ENCODE data around the gene PHOSPHO1. TPM values are rescaled to one million over a fixed set of nuclear protein-coding genes. Genes with fewer than 3 reads are reported as not detected.
A peak's percentile ranks its signal among the peaks of the same experiment; 100 is the strongest.
"Not testable (repeated sequence)": the region's sequence is repeated elsewhere in the genome, so short reads cannot be mapped to it uniquely, and the experiment has no call there.

PHOSPHO1 gene, protein sequence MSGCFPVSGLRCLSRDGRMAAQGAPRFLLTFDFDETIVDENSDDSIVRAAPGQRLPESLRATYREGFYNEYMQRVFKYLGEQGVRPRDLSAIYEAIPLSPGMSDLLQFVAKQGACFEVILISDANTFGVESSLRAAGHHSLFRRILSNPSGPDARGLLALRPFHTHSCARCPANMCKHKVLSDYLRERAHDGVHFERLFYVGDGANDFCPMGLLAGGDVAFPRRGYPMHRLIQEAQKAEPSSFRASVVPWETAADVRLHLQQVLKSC
- 1.3 TPM for polyA plus RNA-seq (ENCODE audit: insufficient read length)
- long read RNA-seq, donor 1: 0 reads
- long read RNA-seq, donor 2: 0 reads
- long read RNA-seq, donor 3, partial matches to known transcripts: 0 of 1 reads
- long read RNA-seq, donor 3, other reads (novel, unspliced or antisense): 0 of 1 reads
- long read RNA-seq, donor 4: 0 reads
- long read RNA-seq, donor 5: 0 reads
- long read RNA-seq, donor 6, partial matches to known transcripts: 0 of 1 reads
- long read RNA-seq, donor 6, other reads (novel, unspliced or antisense): 0 of 1 reads
- long read RNA-seq, donor 7: 0 reads
- long read RNA-seq, donor 8: 0 reads

DNA sequence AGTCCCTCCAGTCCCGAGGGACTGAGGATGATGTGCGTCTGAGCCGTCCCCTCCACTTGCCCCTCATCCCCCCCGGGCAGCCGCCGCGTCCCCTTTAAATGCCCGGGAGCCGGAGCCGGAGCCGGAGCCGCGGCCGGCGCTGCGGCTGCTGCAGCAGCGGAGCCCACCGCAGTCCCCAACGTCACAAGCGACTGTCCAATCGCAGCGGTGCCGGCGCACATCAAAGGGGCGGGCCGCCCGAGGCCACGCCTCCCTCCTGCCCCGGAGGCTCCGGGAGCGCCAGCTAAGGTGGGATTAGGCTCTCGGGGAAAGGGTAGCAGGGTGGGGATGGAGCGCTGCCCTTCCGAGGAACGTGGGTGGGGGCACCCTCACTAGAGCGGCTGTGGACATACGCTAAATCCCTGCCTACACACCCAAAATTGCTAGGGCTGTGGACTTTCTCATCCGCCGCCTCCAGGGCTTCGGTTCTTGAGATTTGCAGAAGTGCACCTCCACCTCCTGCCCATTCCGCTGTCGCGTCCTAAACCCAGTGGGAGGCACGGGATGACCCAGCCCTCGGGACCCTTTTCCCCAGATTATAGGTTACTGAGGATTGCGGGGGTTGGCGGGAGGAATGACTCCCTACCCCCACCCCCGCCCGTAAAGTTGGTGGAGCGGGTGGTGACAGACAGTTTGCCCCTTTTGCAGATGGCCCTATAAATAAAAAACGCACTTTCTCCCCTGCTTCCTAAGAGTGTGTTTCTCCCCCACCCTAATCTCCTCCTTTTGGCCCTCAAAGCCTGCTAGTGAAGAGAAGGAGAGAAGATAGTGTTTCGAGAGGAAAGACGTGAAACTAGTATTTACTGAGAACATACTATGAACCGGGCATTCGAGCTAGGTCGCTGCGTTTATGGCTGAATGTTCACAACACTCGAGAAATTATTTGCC, at the start of gene PHOSPHO1:
Gene PHOSPHO1 (minus strand): TSS at position 152 of the 927 bp plus-strand sequence. CDS start 4,096 bp downstream, outside the sequence.
- peak; percentile 83 for DNase-seq

DNA sequence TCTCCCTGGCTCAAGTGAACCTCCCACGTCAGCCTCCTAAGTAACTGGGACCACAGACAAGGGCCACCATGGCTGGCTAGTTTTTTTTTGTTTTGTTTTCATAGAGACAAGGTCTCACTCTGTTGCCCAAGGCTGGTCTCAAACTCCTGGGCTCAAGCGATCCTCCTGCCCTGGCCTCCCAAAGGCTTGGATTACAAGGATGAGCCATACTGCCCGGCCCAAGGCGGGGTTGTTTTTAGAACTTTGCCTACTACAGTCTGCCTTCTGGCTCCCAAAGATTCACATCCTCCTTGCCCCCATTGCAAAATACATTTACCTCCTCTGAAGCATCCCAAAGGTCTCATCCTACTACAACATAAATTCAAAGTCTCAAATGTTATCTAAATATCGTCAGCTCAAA, 49.5 kb upstream of the PHOSPHO1 start:
- DNase-seq: no peak

DNA sequence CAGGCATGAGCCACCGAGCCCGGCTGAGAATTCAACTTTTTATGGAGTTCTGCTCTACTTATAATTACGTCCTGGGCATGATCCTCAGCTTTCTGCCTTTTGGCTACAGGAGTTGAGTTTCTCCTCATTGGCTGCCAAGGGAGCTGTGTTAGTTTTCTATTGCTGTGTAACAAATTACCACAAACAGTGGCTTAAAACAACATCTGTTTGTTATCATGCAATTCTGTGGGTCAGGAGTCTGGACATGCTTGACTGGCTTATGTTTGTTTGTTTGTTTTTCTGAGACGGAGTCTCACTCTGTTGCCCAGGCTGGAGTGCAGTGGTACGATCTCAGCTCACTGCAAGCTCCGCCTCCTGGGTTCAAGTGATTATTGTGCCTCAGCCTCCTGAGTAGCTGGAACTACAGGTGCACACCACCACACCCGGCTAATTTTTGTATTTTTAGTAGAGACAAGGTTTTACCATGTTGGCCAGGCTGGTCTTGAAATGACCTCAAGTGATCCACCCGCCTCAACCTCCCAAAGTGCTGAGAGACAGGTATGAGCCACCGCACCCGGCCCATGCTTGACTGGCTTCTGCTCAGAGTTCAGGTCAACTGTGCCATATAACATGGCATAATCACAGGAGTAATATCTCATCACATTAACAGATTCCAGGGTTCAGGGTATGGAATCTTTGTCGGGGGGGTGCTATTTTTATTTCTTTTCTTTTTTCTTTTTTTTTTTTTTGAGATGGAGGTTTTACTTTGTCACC, 48.9 kb upstream of the PHOSPHO1 start:
- not testable (repeated sequence) for DNase-seq

DNA sequence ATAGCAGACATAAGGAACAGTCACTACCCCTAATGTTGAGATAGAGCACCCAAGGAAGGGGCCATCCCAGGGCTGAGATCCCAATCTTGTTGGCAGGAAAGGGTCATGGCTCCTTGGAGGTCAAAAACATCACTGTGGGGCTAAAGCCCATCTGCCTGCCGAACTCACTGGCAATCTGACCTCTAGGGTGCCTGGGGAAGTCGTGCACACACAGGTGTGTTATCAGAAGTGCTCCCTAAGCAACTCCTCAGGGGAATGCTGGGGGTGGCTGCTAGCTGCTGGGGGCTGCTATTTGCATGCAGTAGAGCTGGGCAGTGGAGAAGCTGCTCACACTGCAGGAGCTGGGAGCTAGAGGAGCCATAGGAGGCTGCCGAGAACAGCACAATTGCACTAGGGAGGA, 47.5 kb upstream of the PHOSPHO1 start:
- no peak for DNase-seq

DNA sequence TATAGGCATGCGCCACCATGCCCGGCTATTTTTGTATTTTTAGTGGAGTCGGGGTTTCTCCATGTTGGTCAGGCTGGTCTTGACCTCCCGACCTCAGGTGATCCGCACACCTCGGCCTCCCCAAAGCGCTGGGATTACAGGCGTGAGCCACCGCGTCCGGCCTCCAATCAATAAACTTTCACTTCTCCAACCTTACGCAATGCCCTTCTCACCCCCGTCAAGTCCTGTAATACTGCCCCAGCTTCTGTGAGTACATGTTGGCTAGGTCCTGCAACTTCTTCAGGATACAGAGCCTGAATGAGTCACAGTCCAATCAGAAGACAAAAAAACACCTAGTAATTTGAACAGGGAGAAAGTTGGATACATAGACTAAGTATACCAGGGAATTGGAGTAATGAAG, 47.1 kb upstream of the PHOSPHO1 start:
- DNase-seq: no peak

DNA sequence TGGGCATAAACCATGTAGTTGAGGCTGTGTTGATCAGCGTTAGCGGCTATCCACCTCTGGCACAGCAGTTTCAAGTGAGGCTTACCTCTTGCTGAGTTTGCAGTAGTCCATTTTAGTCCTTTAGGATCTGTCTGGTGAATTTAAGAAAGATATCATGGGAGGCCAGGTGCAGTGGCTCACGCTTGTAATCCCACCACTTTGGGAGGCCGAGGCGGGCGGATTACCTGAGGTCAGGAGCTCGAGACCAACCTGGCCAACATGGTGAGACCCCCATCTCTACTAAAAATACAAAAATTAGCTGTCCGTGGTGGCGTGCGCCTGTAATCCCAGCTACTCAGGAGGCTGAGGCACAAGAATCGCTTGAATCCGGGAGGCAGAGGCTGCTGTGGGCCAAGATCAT, 45.4 kb upstream of the PHOSPHO1 start:
- not testable (repeated sequence) for DNase-seq

DNA sequence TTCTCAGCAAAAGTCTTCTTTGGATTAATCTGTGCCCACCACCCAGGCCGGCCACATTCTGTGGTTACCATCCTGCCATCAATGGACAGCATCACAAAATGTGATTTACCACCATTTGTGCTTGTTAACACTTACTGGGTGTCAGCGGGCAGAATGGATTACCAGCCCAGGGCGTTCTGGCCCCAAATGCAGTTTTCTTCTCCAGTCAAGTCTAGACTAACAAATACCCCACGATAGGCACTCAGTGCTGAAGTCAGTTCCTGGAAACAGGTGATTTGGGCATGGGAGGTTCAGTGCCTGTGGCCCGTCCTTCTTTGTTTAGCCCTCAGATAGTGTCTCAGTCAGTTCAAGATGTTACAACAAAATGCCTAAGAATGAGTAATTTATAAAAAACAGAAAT, 38.8 kb upstream of the PHOSPHO1 start:
- DNase-seq: no peak

DNA sequence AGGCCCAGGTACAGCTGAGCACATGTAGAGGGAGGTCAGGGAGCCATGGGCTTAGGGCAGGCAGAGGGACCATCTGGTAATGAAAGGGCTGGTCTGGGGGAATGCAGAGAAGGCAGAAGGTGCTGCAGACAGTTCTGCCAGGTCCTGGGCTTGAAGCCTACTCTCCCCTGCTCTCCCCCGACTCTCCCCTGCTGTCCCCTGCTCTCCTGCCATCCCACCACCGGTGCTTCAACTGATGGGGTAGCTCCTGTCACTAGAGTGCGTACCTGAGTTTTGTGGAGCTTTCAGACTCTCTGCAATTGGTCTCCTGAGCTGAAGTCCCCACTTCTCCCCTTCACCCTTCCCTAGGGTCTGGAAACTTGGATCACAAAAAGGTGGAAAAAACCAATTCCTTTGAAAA, 37.3 kb upstream of the PHOSPHO1 start:
- DNase-seq: no peak

DNA sequence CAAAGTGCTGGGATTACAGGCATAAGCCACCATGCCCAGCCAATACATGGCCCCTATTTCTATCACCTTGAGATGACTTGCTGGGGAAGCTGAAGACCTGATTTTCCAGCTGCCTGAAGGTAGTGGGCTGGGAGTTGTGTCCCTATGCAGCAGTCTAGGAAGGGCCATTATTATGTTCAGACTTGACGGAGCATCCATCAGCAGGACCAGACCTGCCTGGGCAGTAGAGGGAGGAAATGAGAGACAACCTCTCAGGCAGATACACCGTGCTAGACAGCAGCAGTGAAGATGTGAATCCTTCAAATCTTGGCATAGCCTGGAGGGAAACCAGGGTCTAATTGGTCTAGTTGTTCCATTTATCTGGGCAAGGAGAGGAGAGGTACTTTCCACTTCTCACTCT, 35.6 kb upstream of the PHOSPHO1 start:
- no peak for DNase-seq

DNA sequence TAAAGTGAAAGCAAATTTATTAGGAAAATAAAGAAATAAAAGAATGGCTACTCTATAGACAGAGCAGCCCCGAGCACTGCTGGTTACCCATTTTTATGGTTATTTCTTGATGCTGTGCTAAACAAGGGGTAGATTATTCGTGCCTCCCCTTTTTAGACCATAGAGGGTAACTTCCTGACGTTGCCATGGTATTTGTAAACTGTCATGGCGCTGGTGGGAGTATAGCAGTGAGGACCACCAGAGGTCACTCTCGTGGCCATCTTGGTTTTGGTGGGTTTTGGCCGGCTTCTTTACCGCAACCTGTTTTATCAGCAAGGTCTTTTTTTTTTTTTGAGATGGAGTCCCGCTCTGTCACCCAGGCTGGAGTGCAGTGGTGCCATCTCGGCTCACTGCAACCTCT, 31.0 kb upstream of the PHOSPHO1 start:
- DNase-seq: not testable (repeated sequence)

DNA sequence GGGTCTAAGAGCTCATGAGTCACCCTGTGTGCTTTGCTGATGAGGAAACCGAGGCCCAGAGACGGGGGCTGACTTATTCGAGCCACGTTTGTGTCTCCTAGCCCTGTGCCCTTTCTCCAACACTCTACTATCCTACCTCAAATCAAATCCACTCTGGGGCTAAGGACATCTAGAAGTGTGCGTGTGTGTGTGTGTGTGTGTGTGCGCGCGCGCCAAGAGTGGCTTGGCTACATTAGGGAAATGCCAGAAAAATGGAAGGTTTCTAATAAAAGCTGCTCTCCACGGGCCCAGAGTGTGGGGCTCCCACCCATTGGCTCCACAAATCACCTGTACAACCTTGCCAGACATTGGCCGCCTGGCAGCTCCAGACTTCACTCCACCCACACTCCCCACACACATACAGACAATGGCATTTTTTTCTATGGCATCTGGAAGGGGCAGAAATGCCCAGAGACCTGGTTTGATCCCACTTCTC, 30.3 kb upstream of the PHOSPHO1 start:
- no peak for DNase-seq

DNA sequence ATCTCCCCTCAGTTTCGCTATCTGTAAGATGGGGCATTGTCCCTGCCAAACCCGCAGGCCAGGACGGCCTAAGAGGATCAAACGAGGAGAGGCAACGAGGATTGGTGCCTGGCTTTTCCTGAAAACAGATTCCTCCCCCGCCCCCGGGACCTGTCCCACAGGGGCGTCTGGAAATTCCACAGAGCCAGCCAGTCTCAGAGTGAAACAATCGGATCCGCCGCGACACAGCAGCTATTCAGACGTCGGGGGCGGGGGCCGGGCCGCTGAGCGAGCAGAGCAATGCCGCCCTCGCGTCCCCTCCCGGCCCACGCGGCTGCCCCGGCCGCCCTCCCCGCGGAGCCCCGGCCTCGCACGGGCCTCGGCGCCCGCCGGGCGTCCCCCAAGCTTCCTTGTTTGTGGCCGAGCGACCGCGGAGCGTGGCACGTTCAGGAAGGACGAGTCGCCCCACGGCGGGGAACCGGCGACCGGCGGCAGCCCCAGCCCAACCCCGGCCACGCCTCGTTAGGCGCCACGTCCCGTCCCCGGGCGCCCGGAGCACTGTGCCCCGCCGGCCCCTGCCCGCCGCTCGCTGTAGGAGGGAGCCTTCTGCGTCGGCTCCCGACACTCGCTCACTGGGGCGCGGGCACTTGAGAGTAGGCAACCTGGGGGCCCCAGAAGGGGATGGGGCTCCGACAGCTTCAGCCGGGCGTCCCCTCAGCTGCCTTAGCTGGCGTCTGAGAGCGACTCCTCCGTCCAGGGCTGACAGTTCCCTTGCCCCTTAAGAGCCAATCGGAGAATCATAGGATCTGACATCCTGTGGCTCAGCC, 29.6 kb upstream of the PHOSPHO1 start:
- peak; percentile 50 for DNase-seq

DNA sequence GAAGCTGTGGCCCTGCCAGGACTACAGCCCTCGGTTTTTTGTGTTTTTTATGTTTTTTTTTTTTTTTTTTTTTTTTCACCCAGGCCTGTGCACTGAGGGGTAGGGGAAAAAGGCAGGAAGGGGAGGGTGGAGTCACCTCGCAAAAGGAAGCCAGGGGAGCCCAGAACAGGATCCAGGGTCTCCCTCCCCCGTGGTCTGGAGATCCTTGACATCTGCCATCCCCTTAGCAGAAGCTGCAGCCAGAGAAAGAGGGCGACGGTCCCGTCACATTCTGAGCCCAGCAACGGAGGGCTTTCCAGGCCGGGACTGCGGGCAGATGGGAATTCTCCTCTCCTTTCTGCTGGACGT, 29.1 kb upstream of the PHOSPHO1 start:
- DNase-seq: no peak

DNA sequence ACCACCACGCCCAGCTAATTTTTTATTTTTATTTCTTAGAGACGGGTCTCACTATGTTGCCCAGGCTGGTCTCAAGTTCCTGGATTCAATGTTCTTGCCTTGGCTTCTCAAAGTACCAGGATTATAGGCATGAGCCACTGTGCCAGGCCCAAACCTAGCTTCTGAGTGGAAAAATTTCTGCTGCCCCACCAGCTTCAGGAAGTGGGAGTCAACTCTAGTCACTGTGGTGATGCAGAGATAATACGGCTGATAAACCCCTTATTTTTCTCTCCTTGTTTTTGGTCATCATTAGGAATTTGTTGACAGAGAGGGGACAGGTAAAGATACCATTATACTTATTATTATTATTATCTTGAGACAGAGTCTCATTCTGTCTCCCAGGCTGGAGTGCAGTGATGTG, 27.8 kb upstream of the PHOSPHO1 start:
- no peak for DNase-seq

DNA sequence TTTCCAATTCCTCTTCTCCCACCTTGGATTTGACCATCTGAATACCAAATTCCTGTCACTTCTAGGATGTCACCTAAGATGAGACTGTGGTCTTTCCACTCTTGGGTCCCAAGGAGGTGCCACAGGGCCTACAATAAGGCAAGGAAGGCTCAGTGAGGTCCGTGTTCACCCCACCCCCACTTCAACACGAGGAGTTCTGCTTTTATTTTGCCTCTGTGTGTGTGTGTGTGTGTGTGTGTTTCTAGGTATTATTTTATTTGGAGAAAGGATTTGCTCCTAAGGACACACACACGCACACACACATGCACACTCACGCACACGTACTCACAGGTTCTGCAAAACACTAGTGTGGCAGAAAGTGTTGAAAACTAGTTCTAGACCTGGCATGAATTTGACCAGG, 24.5 kb upstream of the PHOSPHO1 start:
- no peak for DNase-seq

DNA sequence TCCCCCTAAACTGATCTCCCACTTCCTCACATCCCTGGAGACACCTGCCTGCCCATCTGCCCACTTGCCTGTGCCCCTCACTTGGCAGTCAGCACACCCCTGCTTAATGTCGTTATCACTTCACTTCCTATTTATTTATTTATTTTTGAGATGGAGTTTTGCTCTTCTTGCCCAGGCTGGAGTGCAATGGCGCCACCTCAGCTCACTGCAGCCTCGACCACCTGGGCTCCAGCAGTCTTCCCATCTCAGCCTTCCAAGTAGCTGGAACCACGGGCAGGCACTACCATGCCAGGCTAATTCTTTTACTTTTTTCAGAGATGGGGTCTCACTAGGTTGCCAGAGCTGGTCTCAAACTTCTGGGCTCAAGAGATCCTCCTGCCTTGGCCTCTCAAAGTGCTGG, 23.5 kb upstream of the PHOSPHO1 start:
- no peak for DNase-seq

DNA sequence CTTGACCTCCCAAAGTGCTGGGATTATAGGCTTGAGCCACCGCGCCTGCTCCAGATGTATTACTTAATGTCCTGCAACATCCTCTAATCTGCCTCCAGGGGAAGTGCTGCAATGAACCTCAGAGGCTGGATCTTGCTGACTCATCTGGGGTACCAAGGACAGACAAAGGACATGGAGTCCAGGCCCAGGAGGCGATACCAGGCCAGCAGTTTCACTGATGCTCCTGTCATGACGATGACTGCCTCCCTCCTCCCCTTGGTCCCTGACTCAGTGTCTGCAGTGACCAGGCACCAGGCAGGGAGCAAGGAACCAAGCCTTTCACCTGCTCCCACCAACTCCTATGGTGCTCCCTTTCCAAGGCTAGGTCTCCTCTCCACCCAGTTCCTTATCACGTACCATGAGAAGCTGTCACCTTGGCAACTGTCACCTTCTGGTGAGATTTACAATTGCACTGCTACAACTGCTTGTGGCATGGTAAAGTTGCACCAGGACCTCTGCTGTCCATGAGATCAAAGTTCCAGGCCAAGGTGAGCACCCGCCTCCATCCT, 21.6 kb upstream of the PHOSPHO1 start:
- no peak for DNase-seq

DNA sequence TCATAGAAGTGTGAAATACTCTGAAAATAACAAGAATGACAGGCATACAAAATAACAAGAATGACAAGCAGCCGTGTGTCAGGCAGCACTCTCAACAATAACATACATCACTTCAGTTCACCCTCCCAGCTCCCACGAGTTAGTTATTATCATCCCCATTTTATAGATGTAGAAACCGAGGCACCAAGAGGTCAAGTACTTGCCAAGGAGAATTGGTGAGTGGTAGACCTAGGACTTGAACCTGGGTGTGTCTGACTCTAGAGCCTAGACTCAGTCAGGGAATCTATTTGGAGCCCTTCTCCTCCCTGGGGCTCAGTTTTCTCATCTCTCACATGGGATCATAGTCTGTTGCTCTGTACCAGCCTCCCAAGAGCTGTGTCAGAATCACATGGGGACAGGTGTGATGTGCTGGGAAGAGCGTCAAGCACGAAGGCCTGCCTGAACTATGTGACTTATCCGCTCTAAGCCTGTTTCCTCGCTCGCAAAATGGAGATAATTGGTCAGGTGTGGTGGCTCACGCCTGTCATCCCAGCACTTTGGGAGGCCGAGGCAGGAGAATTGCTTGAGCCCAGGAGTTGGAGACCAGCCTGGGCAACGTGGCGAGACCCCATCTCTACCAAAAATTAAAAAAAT, 19.4 kb upstream of the PHOSPHO1 start:
- DNase-seq: no peak

DNA sequence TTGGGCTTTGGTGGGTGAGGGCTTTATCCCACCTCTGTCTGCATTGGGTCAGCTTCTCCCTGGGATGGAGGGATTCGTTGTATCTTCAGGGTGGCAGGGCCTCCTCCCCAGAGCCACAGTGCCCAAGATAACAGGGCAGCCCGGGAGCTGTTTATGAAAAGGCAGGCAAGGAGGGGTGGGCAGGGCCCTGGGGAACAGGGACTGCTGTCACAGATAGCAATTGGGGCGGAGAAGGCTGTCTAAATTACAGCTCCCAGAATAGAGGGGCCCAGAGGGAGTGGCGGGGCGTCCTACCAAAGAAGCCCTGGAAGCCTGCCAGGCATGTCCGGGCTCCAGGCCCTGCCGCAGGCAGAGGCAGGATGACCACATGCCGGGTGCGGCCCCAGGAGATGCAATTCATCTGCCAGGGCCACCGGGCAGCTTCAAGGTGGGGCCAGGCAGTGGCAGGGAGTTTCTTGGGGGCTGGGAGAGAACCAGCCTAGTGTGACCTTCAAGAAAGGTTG, 18.8 kb upstream of the PHOSPHO1 start:
- no peak for DNase-seq

DNA sequence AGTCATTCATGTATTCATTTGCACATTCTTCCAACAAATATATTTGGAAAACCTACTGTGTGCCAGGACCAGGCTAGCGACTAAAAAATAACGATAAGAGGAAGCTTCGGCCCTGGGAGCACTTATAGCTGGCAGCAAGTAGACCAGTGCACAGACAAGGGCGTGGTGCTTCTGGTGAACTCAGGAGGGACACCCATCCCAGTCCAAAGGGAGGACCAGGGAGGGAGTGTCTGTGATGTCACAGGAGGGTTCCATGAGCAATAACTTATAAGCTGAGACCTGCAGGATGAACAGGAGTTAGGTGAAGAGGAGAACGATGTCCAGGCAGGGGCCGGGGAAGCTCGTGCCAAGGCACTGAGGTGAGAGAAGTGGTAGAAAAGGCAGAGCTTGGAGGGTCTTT, 17.4 kb upstream of the PHOSPHO1 start:
- DNase-seq: no peak
